Activated CD4-positive, alpha-beta T cell treated with anti-CD3 and anti-CD28 coated beads for 36 hours (primary cell): ENCODE results near the gene IGFBPL1. TPM values are rescaled to one million over a fixed set of nuclear protein-coding genes. Genes with fewer than 3 reads are reported as not detected.

Experiments used
- ATAC-seq: fragments of 200-7000 bp; cut with Tn5 transposase; one replicate; pipeline ENCODE4 v1.10.0; 2021; ENCODE audit warnings: mild to moderate bottlenecking, moderate library complexity
- CTCF ChIA-PET: fragments of 350-600 bp; sonication (Branson Sonifier 250); formaldehyde crosslinking; loops from one replicate; lab custom pipeline; 2021; ENCODE audit warnings: antibody characterized with exemption; lab: Charles Lee
- POLR2A ChIA-PET: fragments of 350-600 bp; sonication (Branson Sonifier 250); formaldehyde crosslinking; loops from one replicate; lab custom pipeline; 2021; ENCODE audit warnings: antibody characterized with exemption, inconsistent platforms; lab: Charles Lee
- DNase-seq: peaks from one replicate; pipeline ENCODE4 v3.0.0-alpha.2; 2020
- H3K27ac Mint-ChIP-seq: one replicate; pipeline ENCODE4 v1.8.0; 2021; ENCODE audit warnings: mixed read lengths
- H3K27me3 Mint-ChIP-seq: one replicate; pipeline ENCODE4 v1.8.0; 2021; ENCODE audit warnings: mixed read lengths
- H3K36me3 Mint-ChIP-seq: one replicate; pipeline ENCODE4 v1.8.0; 2021; ENCODE audit warnings: low read depth, mixed read lengths
- H3K4me1 Mint-ChIP-seq: one replicate; pipeline ENCODE4 v1.8.0; 2021; ENCODE audit warnings: mixed read lengths
- H3K4me3 Mint-ChIP-seq: one replicate; pipeline ENCODE4 v1.8.0; 2021; ENCODE audit warnings: mild to moderate bottlenecking, moderate library complexity, mixed read lengths
- H3K9me3 Mint-ChIP-seq: one replicate; pipeline ENCODE4 v1.8.0; 2021; ENCODE audit warnings: low read depth, mixed read lengths
- intact Hi-C, 2 experiments: fragments of 100-400 bp; cut with DNase I in 1 of 2; cut with micrococcal nuclease in 1 of 2; formaldehyde crosslinking; loops; one replicate each; pipeline versions ENCODE4 v1.14.2 to v1.15.1; 2022 to 2024; cut with DNase I, micrococcal nuclease
- total RNA-seq, 2 experiments: library from RNA; stranded (reverse); gene quantifications; one replicate each; pipeline ENCODE4 v1.2.3, GENCODE V29; 2021

The IGFBPL1 gene
- total RNA-seq, 2 experiments from 2014 or later, result 0.21 TPM; not detected in 1

- Mint-ChIP-seq H3K4me1 (peaks cover 6% of the 10 kb centered on the region), H3K36me3 (no peaks in the 10 kb centered on the region), H3K9me3 (no peaks in the 10 kb centered on the region), H3K27me3 (peaks cover 8% of the 10 kb centered on the region), H3K4me3 (no peak overlapping the region), H3K27ac (no peak overlapping the region)
- intact Hi-C loops, result loop anchor here in 1 of 2 experiments (5.0 kb wide), 1 partner anchor 519 kb away; no protein-coding TSS in a partner anchor
- CTCF ChIA-PET, result interaction anchor here (0.8 to 2.9 kb wide), 2 partner anchors 9 to 14 kb away, joined by 3 to 14 read pairs; no protein-coding TSS in a partner anchor
- ATAC-seq (no peak), DNase-seq (no peak)
- POLR2A ChIA-PET, result no interaction called here
Measured at GRCh38 chr9:38431116-38431515, 6.9 kb upstream of the IGFBPL1 start.

DNA sequence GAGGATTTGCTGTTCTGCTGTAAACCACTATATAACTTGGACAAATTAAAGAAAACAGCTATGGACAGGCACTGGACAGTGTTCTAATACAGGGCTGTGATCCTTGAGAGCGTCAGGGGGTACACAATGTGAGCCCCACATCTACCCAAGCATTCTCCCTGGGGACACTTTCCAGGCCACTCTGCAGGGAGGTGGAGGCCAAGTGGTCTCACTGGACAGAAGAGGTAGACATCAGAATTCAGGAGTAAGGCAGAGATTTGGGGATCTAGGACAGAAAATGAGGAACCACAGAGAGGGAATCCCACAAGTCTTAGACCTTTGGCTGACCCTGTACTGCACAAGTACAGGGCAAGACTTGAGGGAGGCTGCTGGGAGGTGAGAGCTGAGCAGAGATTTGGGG is 3.8 kb upstream of the IGFBPL1 start:
- CTCF ChIA-PET, result no interaction called here
- Mint-ChIP-seq H3K4me1 (peaks cover 8% of the 10 kb centered on the region), H3K4me3 (no peak overlapping the region), H3K36me3 (no peaks in the 10 kb centered on the region), H3K27ac (no peak overlapping the region), H3K9me3 (no peaks in the 10 kb centered on the region), H3K27me3 (peaks cover 24% of the 10 kb centered on the region)
- intact Hi-C loops, result no loop called here
- POLR2A ChIA-PET, result no interaction called here
- ATAC-seq (no peak), DNase-seq (no peak)

GRCh38 chr9:38424918-38425317 is 664 bp upstream of the IGFBPL1 start:
- H3K27ac Mint-ChIP-seq, result no peak overlapping the region
- no peak for ATAC-seq
- peaks cover 35% of the 10 kb centered on the region for H3K27me3 Mint-ChIP-seq
- no peak overlapping the region for H3K4me3 Mint-ChIP-seq
- DNase-seq, result no peak
- intact Hi-C loops, result loop anchor here in 1 of 2 experiments (1.0 kb wide), 1 partner anchor 15 kb away; no protein-coding TSS in a partner anchor
- ChIA-PET CTCF (no interaction called here), POLR2A (no interaction called here)
- H3K4me1 Mint-ChIP-seq, result peaks cover 2% of the 10 kb centered on the region
- H3K9me3 Mint-ChIP-seq, result no peaks in the 10 kb centered on the region
- no peaks in the 10 kb centered on the region for H3K36me3 Mint-ChIP-seq

GRCh38 chr9:38423273-38423972 is 831 bp downstream of the IGFBPL1 start:
- Mint-ChIP-seq H3K36me3 (no peaks in the 10 kb centered on the region), H3K9me3 (no peaks in the 10 kb centered on the region), H3K4me3 (no peak overlapping the region), H3K27ac (no peak overlapping the region), H3K4me1 (peaks cover 2% of the 10 kb centered on the region), H3K27me3 (peaks cover 35% of the 10 kb centered on the region)
- ATAC-seq, result no peak
- no peak for DNase-seq
- ChIA-PET POLR2A (no interaction called here), CTCF (no interaction called here)
- intact Hi-C loops, result no loop called here

DNA sequence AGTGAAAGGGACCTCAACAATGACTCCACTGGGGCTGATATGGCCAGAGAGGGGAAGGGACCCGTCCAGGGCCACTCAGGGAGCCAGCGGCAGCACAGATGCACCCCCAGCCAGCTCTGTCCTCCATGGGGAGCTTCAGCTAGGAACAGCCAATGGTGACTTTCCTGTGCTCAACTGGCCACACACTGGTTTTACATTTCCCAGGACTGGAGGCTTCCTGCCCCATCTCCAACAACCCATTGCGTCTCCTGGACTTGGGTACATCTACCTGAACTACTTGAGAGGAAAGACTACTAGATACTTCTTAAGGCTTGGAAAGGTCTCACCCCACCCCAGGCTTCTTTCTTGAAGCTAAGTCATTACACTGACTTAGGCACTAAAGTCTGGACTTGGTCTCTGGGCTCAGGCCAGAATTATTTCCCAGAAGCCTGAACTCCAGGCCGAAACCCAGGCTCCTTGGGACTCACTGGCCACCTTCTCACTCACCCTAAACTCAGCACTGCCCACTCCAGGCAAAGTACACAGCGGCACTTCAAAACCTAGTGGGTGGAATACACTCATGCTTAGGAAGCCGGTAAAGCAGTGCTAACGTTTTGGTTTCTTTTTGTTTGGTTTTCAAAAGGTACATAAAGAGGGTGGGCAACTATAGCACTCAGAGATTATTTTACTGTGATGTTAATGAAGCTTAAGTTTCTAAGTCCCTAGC is 1.5 kb downstream of the IGFBPL1 start:
- no peaks in the 10 kb centered on the region for H3K9me3 Mint-ChIP-seq
- intact Hi-C loops, result no loop called here
- peaks cover 2% of the 10 kb centered on the region for H3K4me1 Mint-ChIP-seq
- peaks cover 35% of the 10 kb centered on the region for H3K27me3 Mint-ChIP-seq
- no peak for DNase-seq
- no peak for ATAC-seq
- ChIA-PET POLR2A (no interaction called here), CTCF (interaction anchor here (0.5 kb wide), 1 partner anchor 12 kb away, joined by 3 read pairs; no protein-coding TSS in a partner anchor)
- no peak overlapping the region for H3K4me3 Mint-ChIP-seq
- no peaks in the 10 kb centered on the region for H3K36me3 Mint-ChIP-seq
- no peak overlapping the region for H3K27ac Mint-ChIP-seq

DNA sequence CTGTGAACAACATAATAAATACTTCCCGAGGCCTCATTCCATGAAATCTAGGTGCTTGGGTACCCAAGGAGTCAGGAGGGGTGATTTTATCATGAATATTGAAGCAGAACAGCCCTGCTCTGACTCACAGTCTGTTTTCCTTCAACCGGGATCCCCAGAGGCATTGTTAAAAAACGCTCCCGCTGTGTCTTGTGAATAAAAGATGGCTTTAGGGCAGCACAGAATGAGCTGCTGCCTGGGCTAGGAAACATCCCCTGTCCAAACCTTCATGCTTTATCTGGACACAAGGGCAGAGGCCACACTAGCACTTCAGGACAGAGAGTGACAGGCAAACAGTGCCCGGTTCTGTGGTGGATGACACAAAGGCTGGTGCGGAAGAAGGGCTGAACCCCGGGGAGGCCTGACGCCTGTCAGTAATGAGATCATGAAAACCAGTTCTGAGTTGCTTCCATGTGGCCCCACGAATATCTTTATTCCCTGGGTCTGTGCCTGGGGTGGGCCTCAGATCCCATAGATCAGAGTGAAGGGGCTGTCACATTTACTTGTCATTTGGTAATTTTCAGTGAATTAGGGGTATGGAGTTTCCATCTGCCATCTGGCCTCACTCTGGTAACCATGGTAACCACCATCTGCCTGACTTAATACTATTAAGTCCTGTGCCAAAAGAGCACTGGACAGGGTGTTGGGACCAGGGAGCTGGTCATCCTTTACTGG is 2.6 kb downstream of the IGFBPL1 start:
- Mint-ChIP-seq H3K27me3 (peaks cover 32% of the 10 kb centered on the region), H3K4me1 (peaks cover 2% of the 10 kb centered on the region), H3K4me3 (no peak overlapping the region), H3K36me3 (no peaks in the 10 kb centered on the region), H3K27ac (no peak overlapping the region), H3K9me3 (no peaks in the 10 kb centered on the region)
- intact Hi-C loops, result no loop called here
- CTCF ChIA-PET, result interaction anchor here (0.5 kb wide), 1 partner anchor 13 kb away, joined by 3 read pairs; no protein-coding TSS in a partner anchor
- ATAC-seq (no peak), DNase-seq (no peak)
- POLR2A ChIA-PET, result no interaction called here

GRCh38 chr9:38419181-38419580 is 5.1 kb downstream of the IGFBPL1 start:
- no peaks in the 10 kb centered on the region for H3K9me3 Mint-ChIP-seq
- no peaks in the 10 kb centered on the region for H3K36me3 Mint-ChIP-seq
- H3K4me3 Mint-ChIP-seq, result no peak overlapping the region
- no peak overlapping the region for H3K27ac Mint-ChIP-seq
- DNase-seq (no peak), ATAC-seq (no peak)
- intact Hi-C loops, result no loop called here
- H3K27me3 Mint-ChIP-seq, result peaks cover 19% of the 10 kb centered on the region
- CTCF ChIA-PET, result interaction anchor here (0.6 kb wide), 1 partner anchor 265 kb away, joined by 4 read pairs; no protein-coding TSS in a partner anchor
- peaks cover 2% of the 10 kb centered on the region for H3K4me1 Mint-ChIP-seq
- POLR2A ChIA-PET, result no interaction called here

DNA sequence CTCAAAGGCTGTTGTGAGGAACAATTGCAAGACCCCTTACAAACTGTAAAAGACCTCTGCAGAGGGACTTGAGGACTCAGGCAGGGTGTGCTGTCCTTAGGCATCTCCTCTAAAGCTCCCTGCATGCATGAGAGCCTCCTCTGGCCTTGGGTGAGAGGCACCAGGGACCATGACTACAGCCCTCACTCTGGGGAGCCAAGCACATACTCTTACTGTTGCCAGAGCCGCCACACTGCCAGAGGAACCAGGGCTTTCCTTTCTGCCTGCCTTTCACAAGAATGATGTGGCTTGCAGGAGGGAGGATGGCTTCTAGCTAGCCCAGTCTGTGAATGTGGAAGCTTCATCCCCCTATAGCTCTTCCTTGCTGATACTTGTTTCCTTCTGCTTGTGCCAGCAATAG is 5.9 kb downstream of the IGFBPL1 start:
- no peaks in the 10 kb centered on the region for H3K36me3 Mint-ChIP-seq
- H3K27ac Mint-ChIP-seq, result no peak overlapping the region
- ChIA-PET CTCF (interaction anchor here (1.2 to 2.8 kb wide), 2 partner anchors 12 to 331 kb away, joined by 4 to 14 read pairs; no protein-coding TSS in a partner anchor), POLR2A (no interaction called here)
- H3K9me3 Mint-ChIP-seq, result no peaks in the 10 kb centered on the region
- ATAC-seq (no peak), DNase-seq (no peak)
- intact Hi-C loops, result no loop called here
- H3K4me1 Mint-ChIP-seq, result no peaks in the 10 kb centered on the region
- no peak overlapping the region for H3K4me3 Mint-ChIP-seq
- H3K27me3 Mint-ChIP-seq, result peaks cover 15% of the 10 kb centered on the region

GRCh38 chr9:38417003-38417945 is 7.0 kb downstream of the IGFBPL1 start:
- CTCF ChIA-PET, result interaction anchor here (0.8 to 2.8 kb wide), 9 partner anchors 9 to 420 kb away, joined by 3 to 14 read pairs (median 3); no protein-coding TSS in a partner anchor
- H3K27ac Mint-ChIP-seq, result no peak overlapping the region
- DNase-seq, result peak; percentile 77
- no peaks in the 10 kb centered on the region for H3K9me3 Mint-ChIP-seq
- POLR2A ChIA-PET, result no interaction called here
- H3K27me3 Mint-ChIP-seq, result peaks cover 8% of the 10 kb centered on the region
- intact Hi-C loops, result no loop called here
- H3K4me1 Mint-ChIP-seq, result no peaks in the 10 kb centered on the region
- no peak overlapping the region for H3K4me3 Mint-ChIP-seq
- ATAC-seq, result peak; percentile 78
- no peaks in the 10 kb centered on the region for H3K36me3 Mint-ChIP-seq

- DNase-seq (no peak), ATAC-seq (no peak)
- no peaks in the 10 kb centered on the region for H3K9me3 Mint-ChIP-seq
- H3K27me3 Mint-ChIP-seq, result peaks cover 4% of the 10 kb centered on the region
- intact Hi-C loops, result no loop called here
- CTCF ChIA-PET, result interaction anchor here (0.8 to 2.8 kb wide), 7 partner anchors 8 to 419 kb away, joined by 3 to 14 read pairs (median 3); no protein-coding TSS in a partner anchor
- H3K36me3 Mint-ChIP-seq, result no peaks in the 10 kb centered on the region
- H3K4me1 Mint-ChIP-seq, result no peaks in the 10 kb centered on the region
- POLR2A ChIA-PET, result no interaction called here
- no peak overlapping the region for H3K27ac Mint-ChIP-seq
- H3K4me3 Mint-ChIP-seq, result no peak overlapping the region
Measured at GRCh38 chr9:38416461-38416860, 7.8 kb downstream of the IGFBPL1 start.
